Measurements from ENCODE around the gene SAMD4A.

Gene SAMD4A

DNA sequence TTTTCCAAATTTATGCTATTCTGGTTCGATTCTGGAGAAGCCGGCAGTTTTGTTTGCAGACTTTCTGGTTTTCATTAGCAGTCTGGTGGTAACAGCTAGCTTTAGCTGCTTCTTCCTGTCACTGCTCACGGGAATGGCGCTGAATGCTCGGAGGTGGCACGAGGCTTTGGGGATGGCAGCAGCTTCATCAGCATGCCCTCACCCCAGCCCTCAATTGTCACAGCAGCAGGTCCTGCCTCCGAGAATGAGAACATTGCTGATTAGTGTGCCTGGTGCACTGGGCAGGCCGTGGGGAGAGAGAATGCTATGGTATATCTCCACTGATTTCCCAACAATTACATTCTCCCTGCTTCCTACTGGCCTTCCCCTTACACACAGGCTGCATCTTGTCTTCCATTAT is 73.6 kb downstream of the SAMD4A start:
- H3K4me1 ChIP-seq (ENCODE audit: low read depth, poor library complexity, severe bottlenecking): no peaks in the 10 kb centered on the region
- TF ChIP-seq, protein P1, sequence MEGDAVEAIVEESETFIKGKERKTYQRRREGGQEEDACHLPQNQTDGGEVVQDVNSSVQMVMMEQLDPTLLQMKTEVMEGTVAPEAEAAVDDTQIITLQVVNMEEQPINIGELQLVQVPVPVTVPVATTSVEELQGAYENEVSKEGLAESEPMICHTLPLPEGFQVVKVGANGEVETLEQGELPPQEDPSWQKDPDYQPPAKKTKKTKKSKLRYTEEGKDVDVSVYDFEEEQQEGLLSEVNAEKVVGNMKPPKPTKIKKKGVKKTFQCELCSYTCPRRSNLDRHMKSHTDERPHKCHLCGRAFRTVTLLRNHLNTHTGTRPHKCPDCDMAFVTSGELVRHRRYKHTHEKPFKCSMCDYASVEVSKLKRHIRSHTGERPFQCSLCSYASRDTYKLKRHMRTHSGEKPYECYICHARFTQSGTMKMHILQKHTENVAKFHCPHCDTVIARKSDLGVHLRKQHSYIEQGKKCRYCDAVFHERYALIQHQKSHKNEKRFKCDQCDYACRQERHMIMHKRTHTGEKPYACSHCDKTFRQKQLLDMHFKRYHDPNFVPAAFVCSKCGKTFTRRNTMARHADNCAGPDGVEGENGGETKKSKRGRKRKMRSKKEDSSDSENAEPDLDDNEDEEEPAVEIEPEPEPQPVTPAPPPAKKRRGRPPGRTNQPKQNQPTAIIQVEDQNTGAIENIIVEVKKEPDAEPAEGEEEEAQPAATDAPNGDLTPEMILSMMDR (conservative IDR thresholded peaks at IDR 0.05; ENCODE audit: low read depth, low read length): no peak

DNA sequence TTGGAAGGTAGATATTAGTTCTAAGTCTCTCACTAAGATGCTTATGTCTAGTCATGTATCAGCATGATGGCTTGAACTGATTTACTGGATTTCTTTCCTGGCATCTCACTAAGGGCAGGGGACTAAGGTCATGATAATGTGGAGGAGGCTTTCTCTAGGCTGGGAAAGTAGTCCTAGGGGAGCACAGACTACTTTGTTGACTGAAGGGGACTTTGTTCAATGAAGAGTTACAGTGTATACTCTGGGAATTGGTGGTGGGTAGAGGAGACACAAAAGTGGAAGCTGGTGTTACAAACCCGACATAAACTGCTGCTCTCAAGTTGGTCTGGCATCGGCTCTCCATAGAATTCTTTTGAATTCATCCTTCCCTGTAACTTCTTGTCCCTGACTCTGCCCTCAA is 75.2 kb downstream of the SAMD4A start:
- Histone ChIP-seq H3K4me3 (IDR thresholded peaks at IDR 0.05; ENCODE audit: insufficient read depth, low read depth, low read length) (no peak overlapping the region), H2AFZ (ENCODE audit: low read depth) (no peak overlapping the region), H3K79me2 (ENCODE audit: insufficient read depth, low read depth) (no peaks in the 10 kb centered on the region), H3K9ac (no peak overlapping the region), H3K27me3 (ENCODE audit: insufficient read depth, low read depth) (no peaks in the 10 kb centered on the region), H3K27ac (no peak overlapping the region), H3K4me1 (ENCODE audit: low read depth, poor library complexity, severe bottlenecking) (no peaks in the 10 kb centered on the region), H3K4me2 (no peak overlapping the region), H3K36me3 (ENCODE audit: insufficient read depth) (no peaks in the 10 kb centered on the region), H4K20me1 (ENCODE audit: insufficient read depth) (no peaks in the 10 kb centered on the region)
- TF ChIP-seq, protein P1 (conservative IDR thresholded peaks at IDR 0.05; ENCODE audit: low read depth, low read length): no peak

More for the DNA sequence above, 73.6 kb downstream of the SAMD4A start:
- no peak overlapping the region for H3K27ac ChIP-seq
- H3K4me3 ChIP-seq (IDR thresholded peaks at IDR 0.05; ENCODE audit: insufficient read depth, low read depth, low read length): no peak overlapping the region
- H2AFZ ChIP-seq (ENCODE audit: low read depth): no peak overlapping the region
- no peak overlapping the region for H3K4me2 ChIP-seq
- no peaks in the 10 kb centered on the region for H3K79me2 ChIP-seq (ENCODE audit: insufficient read depth, low read depth)
- no peaks in the 10 kb centered on the region for H3K27me3 ChIP-seq (ENCODE audit: insufficient read depth, low read depth)
- no peaks in the 10 kb centered on the region for H3K36me3 ChIP-seq (ENCODE audit: insufficient read depth)
- H4K20me1 ChIP-seq (ENCODE audit: insufficient read depth): no peaks in the 10 kb centered on the region
- no peak overlapping the region for H3K9ac ChIP-seq

DNA sequence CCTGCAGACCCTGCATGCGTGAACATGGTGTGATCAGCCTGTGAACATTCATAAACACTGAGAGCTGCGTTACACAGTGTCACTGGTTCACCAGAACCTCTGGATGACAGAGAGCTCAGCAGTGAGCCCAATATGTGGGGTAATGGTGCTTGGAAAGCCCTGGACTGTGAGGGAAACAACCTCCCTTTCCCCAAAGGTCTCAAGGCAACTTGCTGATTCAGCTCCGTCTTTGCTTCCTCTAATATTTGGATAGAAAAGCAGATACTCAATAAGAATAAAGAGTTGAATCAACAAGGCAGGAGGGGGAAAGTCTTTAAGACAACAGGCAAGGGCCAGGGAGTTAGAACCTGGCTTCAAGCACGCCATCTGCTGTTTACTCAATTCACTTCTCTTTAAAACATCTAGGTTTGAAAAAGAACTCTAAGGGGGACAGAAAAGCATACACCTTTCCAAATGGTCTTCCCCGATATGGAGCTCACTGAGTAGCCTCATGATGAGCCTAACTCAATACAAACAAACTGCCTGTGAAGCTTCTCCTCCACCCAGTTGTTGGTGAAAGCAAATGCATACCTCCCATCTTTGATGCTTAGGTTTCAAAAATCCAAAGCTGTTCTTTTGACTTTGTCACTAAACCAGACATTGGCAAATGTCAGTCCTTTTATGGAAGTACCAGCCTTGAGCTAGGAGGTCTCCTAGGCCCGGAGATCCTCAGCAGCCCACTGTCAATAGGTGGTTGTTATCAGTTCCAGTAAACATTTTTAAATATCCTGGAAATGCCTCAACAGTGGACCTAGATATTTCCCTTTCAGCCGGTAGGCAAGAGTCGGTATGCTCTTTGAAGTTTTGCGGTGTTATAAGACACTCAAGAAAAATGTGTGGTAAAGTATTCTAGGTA is 76.1 kb downstream of the SAMD4A start:
- Histone ChIP-seq H3K4me3 (IDR thresholded peaks at IDR 0.05; ENCODE audit: insufficient read depth, low read depth, low read length) (no peak overlapping the region), H3K36me3 (ENCODE audit: insufficient read depth) (no peaks in the 10 kb centered on the region), H3K79me2 (ENCODE audit: insufficient read depth, low read depth) (no peaks in the 10 kb centered on the region), H3K9ac (no peak overlapping the region), H3K4me2 (no peak overlapping the region), H4K20me1 (ENCODE audit: insufficient read depth) (no peaks in the 10 kb centered on the region), H2AFZ (ENCODE audit: low read depth) (no peak overlapping the region), H3K4me1 (ENCODE audit: low read depth, poor library complexity, severe bottlenecking) (no peaks in the 10 kb centered on the region), H3K27ac (no peak overlapping the region), H3K27me3 (ENCODE audit: insufficient read depth, low read depth) (no peaks in the 10 kb centered on the region)
- TF ChIP-seq, protein P1 (conservative IDR thresholded peaks at IDR 0.05; ENCODE audit: low read depth, low read length): no peak

DNA sequence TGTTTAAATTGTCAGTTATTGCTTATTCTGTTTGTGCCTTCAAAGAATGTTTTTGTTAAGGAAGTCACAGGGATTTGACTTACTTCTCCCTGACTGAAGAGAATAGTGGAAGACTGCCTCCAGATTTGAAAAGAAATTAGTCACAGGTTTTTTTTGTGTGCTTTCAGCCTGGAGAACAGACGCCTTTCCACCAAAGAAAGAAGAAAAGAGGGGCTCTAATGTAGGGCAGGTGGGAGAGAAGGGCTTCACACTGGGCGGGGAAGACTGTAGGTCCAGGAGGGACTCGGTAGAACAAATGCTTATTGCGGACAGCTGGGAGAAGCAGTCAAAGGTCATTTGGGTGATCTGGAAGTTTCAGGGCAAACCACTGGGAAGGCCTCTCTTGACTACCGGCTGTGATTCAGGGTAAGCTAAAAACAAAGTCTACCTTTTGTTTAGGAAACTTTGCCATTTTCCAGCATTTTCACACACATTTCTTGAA is 76.8 kb downstream of the SAMD4A start:
- H2AFZ ChIP-seq (ENCODE audit: low read depth): no peak overlapping the region
- H3K4me3 ChIP-seq (IDR thresholded peaks at IDR 0.05; ENCODE audit: insufficient read depth, low read depth, low read length): no peak overlapping the region
- TF ChIP-seq, protein P1 (conservative IDR thresholded peaks at IDR 0.05; ENCODE audit: low read depth, low read length): no peak
- H3K4me2 ChIP-seq: no peak overlapping the region
- no peaks in the 10 kb centered on the region for H3K4me1 ChIP-seq (ENCODE audit: low read depth, poor library complexity, severe bottlenecking)
- H3K27ac ChIP-seq: no peak overlapping the region
- H3K27me3 ChIP-seq (ENCODE audit: insufficient read depth, low read depth): no peaks in the 10 kb centered on the region
- H4K20me1 ChIP-seq (ENCODE audit: insufficient read depth): no peaks in the 10 kb centered on the region
- H3K36me3 ChIP-seq (ENCODE audit: insufficient read depth): no peaks in the 10 kb centered on the region
- no peaks in the 10 kb centered on the region for H3K79me2 ChIP-seq (ENCODE audit: insufficient read depth, low read depth)
- H3K9ac ChIP-seq: no peak overlapping the region

Measured in KMS-11 (cell line).